ENCODE measurements around the gene RAB11A. TPM values are rescaled to one million over a fixed set of nuclear protein-coding genes. Genes with fewer than 3 reads are reported as not detected.

Gene RAB11A
- 199 and 200 TPM in 2 replicates for total RNA-seq (2014; rRNA removed; shearing (Covaris generic))

DNA sequence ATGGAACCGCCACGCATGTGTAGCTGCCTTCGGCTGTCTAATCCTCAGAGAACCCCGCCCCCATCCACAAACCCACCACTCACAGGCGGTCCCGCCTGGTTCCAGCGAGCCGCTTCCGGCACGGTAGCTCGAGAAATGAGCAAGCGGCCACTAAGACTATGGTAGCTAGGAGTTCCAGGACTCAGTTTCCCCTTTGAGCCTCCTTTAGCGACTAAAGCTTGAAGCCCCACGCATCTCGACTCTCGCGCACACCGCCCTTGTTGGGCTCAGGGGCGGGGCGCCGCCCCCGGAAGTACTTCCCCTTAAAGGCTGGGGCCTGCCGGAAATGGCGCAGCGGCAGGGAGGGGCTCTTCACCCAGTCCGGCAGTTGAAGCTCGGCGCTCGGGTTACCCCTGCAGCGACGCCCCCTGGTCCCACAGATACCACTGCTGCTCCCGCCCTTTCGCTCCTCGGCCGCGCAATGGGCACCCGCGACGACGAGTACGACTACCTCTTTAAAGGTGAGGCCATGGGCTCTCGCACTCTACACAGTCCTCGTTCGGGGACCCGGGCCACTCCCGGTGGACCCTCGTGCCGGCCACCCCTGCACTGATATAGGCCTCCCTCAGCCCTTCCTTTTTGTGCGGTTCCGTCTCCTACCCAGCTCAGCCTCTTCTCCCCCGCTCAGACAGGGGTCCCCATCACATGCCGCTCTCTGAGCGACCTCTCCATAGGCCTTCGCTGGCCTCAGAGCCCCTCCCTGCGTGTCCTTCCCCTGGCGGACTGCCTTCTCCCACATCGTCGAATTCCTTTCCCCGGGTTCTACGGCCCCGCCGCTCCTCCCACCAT is at the start of gene RAB11A:
TSS of gene RAB11A (plus strand) at position 366 of the 828 bp plus-strand sequence. CDS start at position 461, 95 bp downstream.
- DNase-seq (ENCODE audit: low read depth): peak; percentile 98

DNA sequence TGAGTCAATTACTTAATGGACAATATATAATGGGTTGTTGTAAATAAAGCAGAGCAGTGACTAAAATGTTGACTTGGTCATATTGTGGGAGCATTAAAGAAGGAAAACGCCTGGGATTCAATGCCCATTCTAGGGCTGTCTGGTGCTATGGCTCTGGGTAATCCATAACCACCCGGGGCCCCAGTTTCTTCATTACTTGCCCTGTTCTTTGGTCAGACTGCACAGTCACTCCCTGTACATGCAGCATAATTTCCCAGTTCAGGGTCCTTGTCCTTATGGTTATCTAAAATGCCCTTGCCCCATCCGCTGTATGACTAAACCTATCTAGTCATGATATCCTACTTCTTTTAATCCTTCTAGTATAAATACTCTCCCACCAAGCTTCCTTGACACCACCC is 49.7 kb upstream of the RAB11A start:
- peak; percentile 43 for DNase-seq (ENCODE audit: low read depth)

DNA sequence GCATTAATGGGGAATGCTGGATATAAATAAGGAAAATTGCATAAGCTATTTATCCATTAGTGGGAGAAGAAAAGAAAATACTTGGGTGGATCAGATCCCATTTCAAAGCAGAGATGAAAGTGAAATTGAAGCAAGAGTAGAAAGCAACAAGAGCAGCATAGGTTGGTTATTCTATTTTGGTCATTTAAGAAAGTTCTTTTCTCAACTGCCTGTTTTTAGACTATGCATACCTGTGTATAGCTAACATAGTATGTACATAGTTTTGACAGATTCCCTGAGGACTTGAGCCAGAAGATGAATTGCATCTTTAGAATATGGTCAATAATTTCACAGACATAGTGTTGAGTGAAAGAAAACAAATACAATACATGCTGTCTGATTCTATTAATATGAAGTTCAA is 48.2 kb upstream of the RAB11A start:
- no peak for DNase-seq (ENCODE audit: low read depth)

DNA sequence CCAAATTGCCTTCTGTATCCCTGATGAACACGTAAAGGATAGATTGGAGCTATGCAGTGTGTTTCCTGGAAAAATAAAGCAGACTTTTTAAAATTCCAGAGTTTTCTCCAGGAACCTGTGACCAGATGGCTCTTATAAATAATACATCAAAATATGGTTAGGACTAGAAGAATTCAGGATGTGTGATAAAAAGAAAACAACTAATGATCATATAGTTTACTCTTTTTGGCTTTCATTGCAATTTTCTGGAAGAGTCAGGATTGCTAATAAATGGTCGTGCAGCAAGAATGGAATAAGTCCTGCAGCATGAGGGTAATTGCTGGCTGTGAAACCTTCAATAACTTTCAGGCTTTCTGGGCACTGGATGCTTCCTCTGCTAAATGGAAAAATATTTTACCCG is 47.0 kb upstream of the RAB11A start:
- DNase-seq (ENCODE audit: low read depth): no peak

DNA sequence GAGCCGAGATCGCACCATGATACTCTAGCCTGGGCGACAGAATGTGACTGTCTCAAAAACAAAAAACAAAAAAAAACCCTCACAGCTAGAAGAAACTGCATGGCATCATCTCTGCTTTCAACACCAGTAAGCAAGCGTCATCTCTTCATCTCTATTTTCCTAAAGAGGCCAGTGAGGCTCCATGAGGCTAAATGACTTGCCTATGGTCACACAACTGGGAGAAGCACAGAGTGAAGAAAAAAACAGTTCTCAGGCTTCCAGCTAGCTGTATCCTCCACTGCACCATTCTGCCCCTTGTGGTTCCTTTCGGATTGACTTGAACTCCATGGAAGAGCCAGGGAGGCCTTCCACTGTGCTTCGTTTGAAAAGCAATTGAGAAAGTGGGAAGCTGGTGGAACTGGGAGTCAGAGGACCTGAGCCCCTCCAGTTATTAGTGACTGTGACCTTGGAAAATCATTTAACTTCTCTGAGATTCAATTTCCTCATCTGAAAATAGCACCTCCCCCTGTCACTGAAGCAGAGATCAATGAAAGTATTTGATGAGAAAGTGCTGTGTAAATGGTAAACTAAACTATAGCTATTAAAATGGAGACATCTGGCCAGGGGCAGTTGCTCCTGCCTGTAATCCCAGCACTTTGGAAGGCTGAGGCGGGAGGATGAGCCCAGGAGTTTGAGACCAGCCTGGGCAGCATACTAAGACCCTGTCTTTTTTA is 45.1 kb upstream of the RAB11A start:
- DNase-seq (ENCODE audit: low read depth): peak; percentile 61

DNA sequence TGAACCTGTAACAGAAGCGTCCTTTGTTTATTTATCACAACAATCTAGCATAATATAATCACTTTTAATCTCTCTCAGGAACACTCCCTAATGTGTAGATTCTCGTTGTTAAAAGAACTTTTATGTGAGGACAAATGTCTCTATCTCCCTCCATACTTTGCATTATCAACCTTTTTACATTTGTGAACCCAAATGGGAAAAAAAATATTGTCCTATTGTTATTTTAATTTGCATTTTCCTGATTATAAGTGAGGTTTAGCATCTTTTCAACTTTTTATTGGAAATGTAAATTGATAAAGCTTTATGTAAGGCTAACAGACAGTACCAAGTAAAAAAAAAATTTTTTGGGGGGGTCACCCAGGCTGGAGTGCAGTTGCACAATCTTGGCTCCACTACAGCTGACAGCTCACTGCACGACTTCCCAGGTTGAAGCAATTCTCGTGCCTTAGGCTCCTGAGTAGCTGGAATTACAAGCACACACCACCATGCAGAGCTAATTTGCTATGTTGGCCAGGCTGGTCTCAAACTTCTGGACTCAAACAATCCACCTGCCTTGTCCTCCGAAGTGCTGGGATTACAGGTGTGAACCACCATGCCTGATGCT is 44.2 kb upstream of the RAB11A start:
- DNase-seq (ENCODE audit: low read depth): no peak

DNA sequence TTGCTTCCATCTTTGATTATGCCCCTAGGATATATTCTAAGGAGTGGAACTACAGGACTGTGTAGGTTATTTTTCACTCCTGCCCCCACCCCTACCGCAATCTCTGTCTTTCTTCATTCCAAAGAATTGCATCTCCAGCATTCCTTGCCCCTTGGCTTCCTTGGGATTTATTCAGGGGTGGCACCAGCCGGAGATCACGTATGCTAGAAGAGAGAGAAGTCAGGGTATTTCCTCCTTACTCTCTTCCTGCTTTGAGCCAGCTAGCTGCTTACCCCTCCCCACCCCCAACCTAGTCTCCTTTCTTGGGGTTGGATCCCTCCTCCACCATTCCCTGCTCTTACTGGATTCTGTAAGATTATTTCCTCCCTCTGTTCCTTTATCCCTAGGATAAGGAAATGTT is 42.2 kb upstream of the RAB11A start:
- DNase-seq (ENCODE audit: low read depth): no peak

DNA sequence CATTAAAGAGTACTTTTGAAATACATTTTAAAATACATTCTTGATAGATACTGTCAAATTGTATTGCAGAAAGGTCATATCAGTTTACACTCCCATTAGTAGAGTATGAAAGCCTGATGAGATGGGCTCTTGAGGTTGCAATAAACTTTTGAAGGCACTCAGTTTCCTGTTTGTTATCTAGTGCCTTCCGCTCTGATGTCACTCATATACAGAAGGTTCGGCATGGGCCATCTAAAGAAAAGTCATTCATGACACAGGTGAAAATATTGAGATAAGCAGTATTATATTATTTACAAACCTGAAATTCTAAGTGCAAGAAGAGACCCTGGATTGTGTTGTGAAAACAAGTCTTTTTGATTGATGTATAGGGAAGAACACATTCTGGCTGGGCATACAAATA is 40.7 kb upstream of the RAB11A start:
- DNase-seq (ENCODE audit: low read depth): no peak

DNA sequence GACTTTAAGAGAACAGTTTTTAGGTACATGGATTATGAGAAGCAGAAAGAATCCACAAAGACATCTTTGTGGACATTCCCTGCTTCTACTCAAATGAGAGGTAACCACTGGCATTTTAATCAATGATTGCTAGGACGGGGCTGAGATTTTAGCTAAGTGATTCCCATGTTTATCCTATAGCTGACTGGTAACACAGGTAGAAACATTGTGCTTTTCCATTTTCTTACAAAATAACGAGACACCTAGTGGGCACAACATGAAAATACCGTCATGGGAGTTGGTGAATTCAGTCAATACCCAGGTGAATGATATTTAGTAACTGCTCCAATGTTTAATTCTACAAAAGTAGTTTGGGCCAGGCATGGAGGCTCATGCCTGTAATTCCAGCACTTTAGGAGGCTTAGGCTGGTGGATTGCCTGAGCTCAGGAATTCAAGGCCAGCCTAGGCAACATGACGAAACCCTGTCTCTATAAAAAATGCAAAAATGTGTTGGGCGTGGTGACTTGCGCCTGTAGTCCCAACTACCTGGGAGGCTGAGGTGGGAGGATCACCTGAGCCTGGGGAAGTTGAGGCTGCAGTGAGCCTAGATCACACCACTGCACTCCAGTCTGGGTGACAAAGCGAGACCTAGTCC is 40.0 kb upstream of the RAB11A start:
- DNase-seq (ENCODE audit: low read depth): peak; percentile 8

DNA sequence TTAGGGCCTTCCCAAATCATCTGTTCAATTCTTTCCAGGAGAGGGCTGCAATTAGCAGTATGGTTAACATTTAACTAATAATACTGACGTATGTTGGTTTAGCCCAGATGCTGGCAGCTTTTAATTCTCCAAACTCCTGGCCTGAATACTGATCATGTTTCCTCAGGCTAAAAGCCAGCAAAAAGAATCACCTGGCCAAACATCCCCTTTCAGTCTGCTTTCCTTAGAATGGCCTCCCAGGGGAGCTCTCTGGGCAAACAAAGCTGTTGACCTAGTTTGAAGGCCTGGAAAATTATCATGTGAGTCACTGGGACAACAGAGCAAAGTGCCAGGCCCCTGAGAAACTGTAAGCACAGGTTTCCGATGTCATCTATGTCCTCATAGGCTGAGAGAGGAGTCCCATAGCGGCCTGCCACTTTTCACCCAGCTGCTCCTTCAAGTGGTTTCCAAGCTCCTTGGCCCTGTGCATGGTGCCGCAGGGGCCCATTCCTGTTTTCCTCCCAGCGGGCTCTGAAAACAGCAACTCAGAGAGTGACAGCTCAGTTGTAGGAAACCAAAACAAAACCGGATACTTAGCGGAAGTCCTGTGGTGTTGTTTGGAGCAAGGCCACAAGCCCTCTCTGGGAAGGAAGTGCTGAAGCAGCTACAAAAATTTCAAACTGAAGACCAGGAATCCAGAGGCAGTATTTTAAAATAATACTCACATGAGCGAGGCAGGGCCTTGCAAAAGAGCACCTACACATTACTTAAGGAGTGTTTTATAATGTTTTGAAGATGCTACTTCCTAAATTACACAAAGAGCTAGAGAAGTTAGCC is 36.5 kb upstream of the RAB11A start:
- peak; percentile 96 for DNase-seq (ENCODE audit: low read depth)

DNA sequence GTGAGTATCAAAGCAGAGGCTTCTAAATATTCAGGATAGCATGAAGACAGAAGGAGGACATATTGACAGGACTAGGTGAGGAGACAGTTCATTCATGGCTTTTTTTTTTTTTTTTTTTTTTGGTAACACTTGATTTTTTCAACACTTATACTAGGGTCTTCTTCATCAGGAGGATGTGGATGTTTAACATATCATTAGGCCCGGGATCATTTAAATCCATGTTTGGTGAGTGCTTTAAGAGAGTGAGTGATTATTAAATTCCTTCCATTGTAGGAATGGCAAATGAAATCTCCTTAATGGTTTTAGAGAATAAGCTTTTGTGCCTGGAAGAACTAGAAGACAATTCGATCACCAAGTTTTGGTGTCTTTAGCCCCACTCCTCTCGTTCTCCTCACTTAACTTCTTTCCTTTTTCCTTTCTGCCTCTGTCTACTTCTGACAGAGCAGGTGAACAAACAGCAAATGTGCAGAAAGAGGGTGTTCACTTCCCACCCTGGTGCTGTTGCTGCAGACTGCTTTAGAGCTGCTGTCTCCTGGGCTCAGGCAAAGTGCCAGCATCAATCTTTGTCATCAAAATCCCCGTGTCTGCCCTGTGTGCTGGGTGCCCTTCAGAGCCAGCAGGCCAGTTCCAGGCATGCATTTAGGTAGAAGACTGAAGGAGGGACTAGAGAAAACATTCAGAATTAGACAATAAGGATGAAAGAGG is 35.6 kb upstream of the RAB11A start:
- peak; percentile 30 for DNase-seq (ENCODE audit: low read depth)

DNA sequence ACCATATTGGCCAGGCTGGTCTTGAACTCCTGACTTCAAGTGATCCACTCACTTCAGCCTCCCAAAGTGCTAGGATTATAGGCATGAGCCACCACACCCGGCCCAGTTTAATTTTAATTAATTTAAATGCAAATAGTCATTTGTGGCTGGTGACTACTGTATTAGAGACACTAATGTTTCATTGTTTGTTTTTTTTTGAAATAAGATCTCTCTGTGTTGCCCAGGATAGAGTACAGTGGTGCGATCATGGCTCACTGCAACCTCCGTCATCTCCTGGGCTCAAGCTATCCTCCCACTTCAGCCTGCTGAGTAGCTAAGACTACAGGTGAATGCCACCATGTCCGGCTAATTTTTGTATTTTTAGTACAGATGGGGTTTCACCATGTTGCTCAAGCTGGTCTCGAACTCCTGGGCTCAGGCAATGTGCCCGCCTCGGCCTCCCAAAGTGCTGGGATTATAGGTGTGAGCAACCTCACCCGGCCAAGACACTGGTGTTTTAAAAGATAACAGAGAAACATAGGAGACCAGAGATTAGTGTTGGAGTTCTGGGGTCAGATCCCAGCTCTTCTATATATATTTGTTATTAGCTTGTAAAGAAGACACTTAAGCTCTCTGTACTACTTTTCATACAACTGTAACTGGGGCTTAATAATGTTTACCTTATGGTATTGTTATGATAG is 34.5 kb upstream of the RAB11A start:
- peak; percentile 53 for DNase-seq (ENCODE audit: low read depth)

DNA sequence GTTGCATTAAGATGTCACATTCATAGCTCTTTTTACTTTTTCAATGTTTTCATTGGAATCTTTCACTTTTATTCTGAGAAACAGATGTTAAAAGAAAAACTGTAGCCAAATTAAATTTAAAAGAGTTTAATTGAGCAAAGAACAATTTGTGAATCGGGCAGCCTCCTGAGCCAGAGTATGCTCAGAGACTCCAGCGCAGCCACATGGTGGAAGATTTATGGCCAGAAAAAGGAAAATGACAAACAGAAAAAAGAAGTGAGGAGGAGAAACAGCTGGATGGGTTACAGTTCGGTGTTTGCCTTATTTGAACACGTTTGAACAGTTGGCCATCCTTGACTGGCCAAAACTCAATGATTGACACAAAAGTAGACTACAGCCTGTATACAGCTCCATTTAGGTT is 33.8 kb upstream of the RAB11A start:
- no peak for DNase-seq (ENCODE audit: low read depth)

DNA sequence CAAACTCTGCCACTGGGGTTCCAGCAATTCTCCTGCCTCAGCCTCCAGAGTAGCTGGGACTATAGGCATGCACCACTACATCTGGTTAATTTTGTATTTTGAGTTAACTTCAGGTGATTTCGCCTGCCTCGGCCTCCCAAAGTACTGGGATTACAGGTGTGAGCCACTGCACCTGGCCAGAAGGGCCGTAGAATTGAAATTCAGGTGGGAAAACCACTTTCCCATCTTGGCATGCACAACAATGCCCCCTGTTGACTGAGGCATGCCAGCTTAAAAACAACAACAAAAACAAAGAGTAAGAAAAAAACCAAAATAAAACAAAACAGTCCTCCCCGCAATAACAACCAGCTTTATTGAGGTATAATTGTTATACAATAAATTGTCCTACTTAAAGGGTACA is 32.6 kb upstream of the RAB11A start:
- no peak for DNase-seq (ENCODE audit: low read depth)

DNA sequence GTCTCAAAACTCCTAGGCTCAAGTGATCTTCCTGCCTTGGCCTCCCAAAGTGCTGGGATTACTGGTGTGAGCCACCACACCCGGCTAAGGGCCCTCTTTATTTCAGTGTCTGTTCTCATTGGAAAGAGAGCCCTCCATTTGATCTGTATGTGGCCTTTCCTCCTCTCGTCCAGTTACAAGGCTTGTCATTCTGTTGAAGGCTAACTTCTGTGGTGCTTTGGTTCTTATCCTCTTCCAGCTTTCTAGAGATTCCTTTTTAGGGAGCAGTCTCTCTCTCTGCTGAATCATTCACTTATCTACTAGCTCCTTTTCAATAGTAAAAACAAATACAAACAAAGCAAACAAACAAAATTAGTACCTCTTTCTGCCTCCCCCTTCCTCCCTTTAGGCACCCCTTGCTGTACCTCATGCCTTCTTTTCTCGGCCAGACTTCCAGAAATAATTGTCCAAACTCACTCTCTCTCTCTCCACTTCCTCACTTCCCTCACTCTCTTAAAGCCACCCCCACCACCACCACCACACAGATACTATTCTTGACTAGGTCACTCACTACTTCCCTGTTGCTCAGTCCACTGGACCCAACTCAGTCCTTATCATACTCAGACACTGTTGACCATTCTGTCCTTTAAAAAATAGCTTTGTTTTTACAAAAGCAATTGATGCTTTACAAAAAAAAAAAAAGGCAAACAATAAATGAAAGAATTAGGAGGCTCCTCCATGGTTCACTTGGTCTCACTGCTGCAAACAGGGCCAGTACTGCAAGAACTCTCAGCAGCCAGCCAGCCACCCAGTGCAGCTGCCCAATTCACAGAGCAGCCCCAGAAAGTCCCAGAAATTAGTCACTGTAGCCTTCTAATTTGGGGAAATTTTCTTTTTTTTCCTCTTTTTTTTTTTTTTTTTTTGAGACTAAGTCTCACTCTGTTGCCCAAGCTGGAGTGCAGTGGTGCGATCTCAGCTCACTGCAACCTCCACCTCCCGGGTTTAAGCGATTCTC is 31.7 kb upstream of the RAB11A start:
- no peak for DNase-seq (ENCODE audit: low read depth)

DNA sequence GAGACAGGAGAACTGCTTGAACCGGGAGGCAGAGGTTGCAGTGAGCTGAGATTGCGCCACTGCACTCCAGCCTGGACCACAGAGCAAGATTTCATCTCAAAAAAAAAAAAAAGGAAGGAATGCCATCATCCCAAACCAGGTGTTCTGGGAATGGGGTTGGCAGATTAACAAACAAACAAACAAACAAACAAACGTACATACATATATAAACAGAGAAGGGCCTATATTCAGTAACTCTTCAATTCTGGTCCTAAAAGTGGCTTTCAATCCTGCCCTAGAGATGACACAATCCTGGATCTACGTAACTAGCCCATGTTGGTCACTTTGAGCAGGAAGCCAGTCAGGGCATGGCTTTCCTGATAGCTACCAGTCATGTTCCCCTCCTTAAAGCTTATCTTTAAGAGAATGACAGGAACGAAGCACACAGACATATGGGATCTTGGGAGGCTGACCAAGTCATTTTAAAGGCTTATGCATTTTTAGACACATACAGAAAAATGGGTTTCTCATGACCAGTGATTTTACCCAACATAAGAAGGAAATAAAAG is 29.9 kb upstream of the RAB11A start:
- DNase-seq (ENCODE audit: low read depth): no peak

DNA sequence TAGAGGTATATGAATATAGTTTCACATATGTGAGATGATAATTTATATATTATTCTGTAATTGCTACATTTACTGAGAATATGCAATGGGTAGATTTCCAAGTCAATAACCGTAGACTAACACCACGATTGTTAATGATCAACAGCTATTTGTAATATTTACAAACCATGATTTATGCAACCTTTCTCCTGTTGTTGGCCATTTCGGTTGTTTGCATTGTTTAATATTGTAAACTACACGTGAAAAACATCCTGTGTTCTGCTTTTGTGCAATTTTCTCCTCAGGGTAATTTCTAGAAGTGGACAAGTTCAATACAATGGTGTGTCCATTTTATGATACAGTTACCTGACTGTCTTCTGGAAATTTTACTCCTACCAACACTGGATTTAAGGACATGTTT is 29.3 kb upstream of the RAB11A start:
- no peak for DNase-seq (ENCODE audit: low read depth)

DNA sequence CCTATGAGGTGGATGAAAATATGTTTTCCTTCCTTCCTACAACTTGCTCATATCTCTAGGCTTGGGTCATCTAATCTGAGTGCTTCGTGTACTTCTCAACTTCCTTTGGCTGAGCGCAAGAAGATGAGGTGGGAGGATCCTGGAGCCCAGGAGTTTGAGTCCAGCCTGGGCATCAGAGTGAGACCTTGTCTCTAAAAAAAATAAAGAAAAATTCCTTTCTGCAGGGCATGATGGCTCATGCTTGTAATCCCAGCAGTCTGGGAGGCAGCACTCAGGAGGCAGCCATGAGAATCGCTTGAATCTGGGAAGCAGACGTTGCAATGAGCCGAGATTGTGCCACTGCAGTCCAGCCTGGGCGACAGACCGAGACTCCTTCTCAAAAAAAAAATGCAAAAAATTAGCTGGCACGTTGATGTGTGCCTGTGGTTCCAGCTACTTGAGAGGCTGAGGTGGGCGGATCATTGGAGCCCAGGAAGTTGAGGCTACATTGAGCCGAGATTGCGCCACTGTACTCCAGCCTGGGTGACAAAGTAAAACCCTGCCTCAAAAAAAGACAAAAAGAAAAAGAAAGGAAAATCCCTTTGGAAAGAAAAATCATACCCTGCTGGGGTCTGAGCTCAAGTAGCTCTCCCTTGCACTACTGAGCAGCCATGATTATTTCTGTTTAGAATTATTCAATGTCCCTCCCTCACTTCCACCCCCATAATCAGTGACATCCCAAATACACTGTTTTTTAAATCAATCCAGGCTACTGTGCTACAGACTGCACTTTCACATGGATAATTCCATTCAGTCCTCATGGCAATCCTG is 28.0 kb upstream of the RAB11A start:
- peak; percentile 42 for DNase-seq (ENCODE audit: low read depth)
